Measurements from ENCODE around the gene SMARCC2.

DNA sequence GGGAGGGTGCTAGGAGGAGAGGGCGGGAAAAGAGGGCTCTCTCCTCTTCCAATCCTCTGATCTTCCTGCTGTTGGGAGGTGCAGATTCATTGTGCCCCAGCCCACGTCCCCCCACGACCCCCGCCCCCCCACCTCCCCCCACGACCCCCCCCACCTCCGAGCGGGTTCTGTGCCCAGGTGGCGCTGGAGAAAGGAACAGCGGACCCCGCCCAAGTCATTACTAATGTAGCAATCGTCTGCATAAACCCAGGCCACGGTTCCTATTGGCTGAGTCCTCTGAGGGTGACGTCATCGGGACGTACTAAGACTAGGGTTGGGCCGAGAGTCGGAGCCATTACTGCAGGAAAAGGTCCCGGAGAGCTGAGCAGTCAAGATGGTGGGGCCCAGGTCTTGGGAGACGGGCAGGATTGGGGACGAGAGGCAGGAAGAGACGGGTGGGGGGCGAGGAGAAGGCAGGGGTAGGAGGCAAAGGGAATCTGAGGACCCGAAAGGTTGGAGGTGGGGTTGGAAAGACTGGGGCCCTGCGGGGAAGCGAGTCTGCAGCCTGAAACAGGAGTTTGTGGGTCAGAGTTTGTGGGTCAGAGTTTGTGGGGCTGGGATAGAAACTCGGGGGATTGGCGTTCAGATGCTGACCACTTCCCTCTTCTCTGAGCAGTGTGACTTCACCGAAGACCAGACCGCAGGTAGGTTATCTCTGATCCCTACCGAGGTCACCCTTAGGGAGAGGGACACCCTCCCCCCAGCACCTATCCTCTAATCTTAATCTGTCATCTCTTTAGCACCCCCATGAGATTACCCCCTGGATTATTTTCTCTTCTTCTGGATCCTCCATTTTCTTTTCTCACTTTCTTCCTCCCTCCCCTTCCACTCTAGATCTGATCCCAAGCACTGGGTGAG lies 31.0 kb downstream of the SMARCC2 start, which contains the start of gene MYL6:
- TF ChIP-seq, protein P1, sequence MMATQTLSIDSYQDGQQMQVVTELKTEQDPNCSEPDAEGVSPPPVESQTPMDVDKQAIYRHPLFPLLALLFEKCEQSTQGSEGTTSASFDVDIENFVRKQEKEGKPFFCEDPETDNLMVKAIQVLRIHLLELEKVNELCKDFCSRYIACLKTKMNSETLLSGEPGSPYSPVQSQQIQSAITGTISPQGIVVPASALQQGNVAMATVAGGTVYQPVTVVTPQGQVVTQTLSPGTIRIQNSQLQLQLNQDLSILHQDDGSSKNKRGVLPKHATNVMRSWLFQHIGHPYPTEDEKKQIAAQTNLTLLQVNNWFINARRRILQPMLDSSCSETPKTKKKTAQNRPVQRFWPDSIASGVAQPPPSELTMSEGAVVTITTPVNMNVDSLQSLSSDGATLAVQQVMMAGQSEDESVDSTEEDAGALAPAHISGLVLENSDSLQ (IDR thresholded peaks at IDR 0.05): no peak
- TF ChIP-seq TARDBP (IDR thresholded peaks at IDR 0.05) (no peak), SUZ12 (IDR thresholded peaks at IDR 0.05) (no peak), HDGF (IDR thresholded peaks at IDR 0.05; ENCODE audit: borderline replicate concordance) (no peak), LEF1 (IDR thresholded peaks at IDR 0.05; ENCODE audit: borderline replicate concordance) (no peak), FOXK2 (IDR thresholded peaks at IDR 0.05) (no peak), ELF4 (IDR thresholded peaks at IDR 0.05) (peak; percentile 79)

All from HEK293T (cell line).